ENCODE data around the gene FIGN.

FIGN gene

GRCh38 chr2:163625632-163626031 lies 110.2 kb downstream of the FIGN start:
- Histone ChIP-seq H3K9ac (ENCODE audit: insufficient read length, low read depth) (no peak overlapping the region), H3K9me3 (ENCODE audit: insufficient read depth, low read length) (no peaks in the 10 kb centered on the region), H3K36me3 (ENCODE audit: insufficient read depth, insufficient read length, low read length) (no peaks in the 10 kb centered on the region), H3K4me3 (ENCODE audit: insufficient read length, low read depth) (no peak overlapping the region), H3K4me1 (ENCODE audit: insufficient read depth, insufficient read length) (no peaks in the 10 kb centered on the region), H3K27me3 (ENCODE audit: insufficient read depth, insufficient read length) (no peaks in the 10 kb centered on the region)
- TF ChIP-seq YY1 (IDR thresholded peaks at IDR 0.05; ENCODE audit: insufficient read depth, insufficient read length) (no peak), ZNF274 (IDR thresholded peaks at IDR 0.05; ENCODE audit: low read depth, low read length) (no peak), SUZ12 (IDR thresholded peaks at IDR 0.05; ENCODE audit: extremely low read depth, insufficient read depth, insufficient read length) (no peak)
- no peak for DNase-seq (ENCODE audit: low read depth, low spot score)

DNA sequence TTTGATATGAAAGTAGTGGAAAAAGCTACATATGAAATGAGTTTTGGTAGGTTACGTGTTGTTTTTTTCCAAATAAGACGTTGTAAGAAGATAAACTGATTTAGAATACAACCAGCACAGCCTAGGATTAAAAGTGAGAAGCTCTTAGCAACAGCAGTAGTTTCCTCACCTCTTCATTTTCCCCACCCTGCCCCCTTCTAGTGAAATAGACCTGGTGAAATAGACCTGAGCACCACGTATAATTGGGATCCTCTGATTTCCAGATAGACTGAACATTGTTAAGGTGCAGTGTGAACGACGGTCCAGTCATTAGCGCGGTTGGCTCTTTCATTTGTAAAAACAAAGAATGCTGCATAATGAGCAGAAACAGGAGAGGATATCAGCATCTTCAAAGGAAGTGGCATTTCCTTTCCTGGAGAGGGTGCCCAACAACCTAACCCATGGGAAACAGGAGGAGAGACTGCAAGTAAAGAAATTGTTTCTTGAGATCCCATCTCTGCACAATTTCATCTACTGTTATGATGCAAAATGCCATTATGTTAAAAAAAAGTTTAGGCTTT lies 114.3 kb downstream of the FIGN start:
- Histone ChIP-seq H3K9me3 (ENCODE audit: insufficient read depth, low read length) (no peaks in the 10 kb centered on the region), H3K4me3 (ENCODE audit: insufficient read length, low read depth) (no peak overlapping the region), H3K4me1 (ENCODE audit: insufficient read depth, insufficient read length) (no peaks in the 10 kb centered on the region), H3K27me3 (ENCODE audit: insufficient read depth, insufficient read length) (no peaks in the 10 kb centered on the region), H3K36me3 (ENCODE audit: insufficient read depth, insufficient read length, low read length) (no peaks in the 10 kb centered on the region), H3K9ac (ENCODE audit: insufficient read length, low read depth) (no peak overlapping the region)
- no peak for TF ChIP-seq SUZ12 (IDR thresholded peaks at IDR 0.05; ENCODE audit: extremely low read depth, insufficient read depth, insufficient read length)
- DNase-seq (ENCODE audit: low read depth, low spot score), result peak; percentile 33

DNA sequence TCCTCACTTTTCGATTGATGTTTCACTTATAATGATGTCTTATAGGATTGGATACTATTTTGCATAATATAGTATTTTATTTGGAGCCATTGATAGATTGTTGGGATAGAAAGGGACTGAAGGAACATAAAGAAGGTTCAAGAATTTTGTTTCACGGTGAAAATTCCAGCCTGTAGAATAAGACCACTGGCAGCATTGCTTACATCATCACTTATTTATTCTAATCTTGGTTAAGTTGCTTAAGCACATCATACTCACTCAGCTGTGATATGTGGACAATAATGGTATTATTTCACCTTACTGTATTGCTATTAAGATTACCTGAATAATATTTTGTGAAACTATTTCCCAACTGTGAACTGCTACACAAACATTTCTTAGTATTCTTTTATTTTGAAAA lies 118.3 kb downstream of the FIGN start:
- TF ChIP-seq YY1 (IDR thresholded peaks at IDR 0.05; ENCODE audit: insufficient read depth, insufficient read length), result no peak
- TF ChIP-seq ZNF274 (IDR thresholded peaks at IDR 0.05; ENCODE audit: low read depth, low read length), result no peak
- H3K4me3 ChIP-seq (ENCODE audit: insufficient read length, low read depth), result no peak overlapping the region
- no peaks in the 10 kb centered on the region for H3K27me3 ChIP-seq (ENCODE audit: insufficient read depth, insufficient read length)
- DNase-seq (ENCODE audit: low read depth, low spot score), result no peak
- H3K9ac ChIP-seq (ENCODE audit: insufficient read length, low read depth), result no peak overlapping the region
- no peaks in the 10 kb centered on the region for H3K9me3 ChIP-seq (ENCODE audit: insufficient read depth, low read length)
- H3K36me3 ChIP-seq (ENCODE audit: insufficient read depth, insufficient read length, low read length), result no peaks in the 10 kb centered on the region
- no peaks in the 10 kb centered on the region for H3K4me1 ChIP-seq (ENCODE audit: insufficient read depth, insufficient read length)

DNA sequence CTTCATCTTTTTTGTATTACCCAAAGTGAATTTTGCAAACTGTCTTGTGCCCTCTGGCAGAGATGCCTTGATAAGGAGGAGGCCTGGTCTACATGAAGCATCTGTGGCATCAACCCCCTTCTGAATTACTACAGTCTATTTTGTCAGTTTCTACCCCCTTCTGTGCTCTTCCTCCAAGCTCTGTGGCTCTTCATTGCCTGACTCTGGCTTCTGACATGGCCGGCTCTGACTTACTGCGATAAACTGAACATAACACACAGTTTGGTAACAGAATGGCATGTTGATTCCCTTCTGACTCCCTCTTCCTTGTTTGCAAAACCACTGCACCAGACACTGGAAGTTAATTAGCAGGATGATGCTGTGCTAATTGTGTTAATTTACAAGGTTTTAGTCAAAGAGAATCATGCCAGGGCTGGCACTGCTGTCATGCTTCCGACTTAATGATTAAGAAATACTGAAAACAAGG lies 122.5 kb downstream of the FIGN start:
- Histone ChIP-seq H3K27me3 (ENCODE audit: insufficient read depth, insufficient read length) (no peaks in the 10 kb centered on the region), H3K9me3 (ENCODE audit: insufficient read depth, low read length) (peaks cover 8% of the 10 kb centered on the region; the same call in 1 of the 2 replicates), H3K36me3 (ENCODE audit: insufficient read depth, insufficient read length, low read length) (peaks cover 23% of the 10 kb centered on the region), H3K4me1 (ENCODE audit: insufficient read depth, insufficient read length) (no peaks in the 10 kb centered on the region), H3K4me3 (ENCODE audit: insufficient read length, low read depth) (no peak overlapping the region), H3K9ac (ENCODE audit: insufficient read length, low read depth) (no peak overlapping the region)
- DNase-seq (ENCODE audit: low read depth, low spot score), result no peak
- no peak for TF ChIP-seq YY1 (IDR thresholded peaks at IDR 0.05; ENCODE audit: insufficient read depth, insufficient read length)
- TF ChIP-seq SUZ12 (IDR thresholded peaks at IDR 0.05; ENCODE audit: extremely low read depth, insufficient read depth, insufficient read length), result no peak
- no peak for TF ChIP-seq ZNF274 (IDR thresholded peaks at IDR 0.05; ENCODE audit: low read depth, low read length)

DNA sequence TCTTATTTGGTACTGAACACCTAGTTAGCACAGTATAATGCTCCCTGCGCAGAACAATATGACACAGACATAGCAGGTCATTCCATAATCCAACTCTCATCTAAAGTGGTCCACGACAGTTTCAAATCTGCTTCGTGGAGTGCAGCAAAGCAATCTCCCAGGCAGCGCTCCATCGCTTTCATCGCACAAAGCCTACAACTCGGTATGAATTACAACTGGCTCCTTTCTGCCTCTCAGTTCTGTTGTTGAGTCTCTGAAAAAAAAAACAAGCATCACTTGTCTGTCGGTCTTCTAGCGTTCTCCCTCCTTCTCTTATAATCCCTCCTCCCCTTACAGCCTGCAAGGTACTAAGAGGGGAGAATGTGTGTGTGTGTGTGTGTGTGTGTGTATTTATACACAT lies 123.5 kb downstream of the FIGN start:
- DNase-seq (ENCODE audit: low read depth, low spot score), result no peak
- Histone ChIP-seq H3K27me3 (ENCODE audit: insufficient read depth, insufficient read length) (no peaks in the 10 kb centered on the region), H3K4me3 (ENCODE audit: insufficient read length, low read depth) (no peak overlapping the region), H3K4me1 (ENCODE audit: insufficient read depth, insufficient read length) (no peaks in the 10 kb centered on the region), H3K36me3 (ENCODE audit: insufficient read depth, insufficient read length, low read length) (peaks cover 23% of the 10 kb centered on the region), H3K9ac (ENCODE audit: insufficient read length, low read depth) (no peak overlapping the region), H3K9me3 (ENCODE audit: insufficient read depth, low read length) (peaks cover 8% of the 10 kb centered on the region; the same call in 1 of the 2 replicates)
- TF ChIP-seq ZNF274 (IDR thresholded peaks at IDR 0.05; ENCODE audit: low read depth, low read length), result no peak
- TF ChIP-seq YY1 (IDR thresholded peaks at IDR 0.05; ENCODE audit: insufficient read depth, insufficient read length), result no peak
- TF ChIP-seq SUZ12 (IDR thresholded peaks at IDR 0.05; ENCODE audit: extremely low read depth, insufficient read depth, insufficient read length), result no peak

- Histone ChIP-seq H3K9ac (ENCODE audit: insufficient read length, low read depth) (no peak overlapping the region), H3K36me3 (ENCODE audit: insufficient read depth, insufficient read length, low read length) (peaks cover 23% of the 10 kb centered on the region), H3K4me3 (ENCODE audit: insufficient read length, low read depth) (no peak overlapping the region), H3K4me1 (ENCODE audit: insufficient read depth, insufficient read length) (no peaks in the 10 kb centered on the region), H3K27me3 (ENCODE audit: insufficient read depth, insufficient read length) (no peaks in the 10 kb centered on the region), H3K9me3 (ENCODE audit: insufficient read depth, low read length) (peaks cover 8% of the 10 kb centered on the region; the same call in 1 of the 2 replicates)
- no peak for TF ChIP-seq SUZ12 (IDR thresholded peaks at IDR 0.05; ENCODE audit: extremely low read depth, insufficient read depth, insufficient read length)
- DNase-seq (ENCODE audit: low read depth, low spot score), result no peak
These were observed 124.3 kb downstream of the FIGN start for GRCh38 chr2:163611557-163611906.

DNA sequence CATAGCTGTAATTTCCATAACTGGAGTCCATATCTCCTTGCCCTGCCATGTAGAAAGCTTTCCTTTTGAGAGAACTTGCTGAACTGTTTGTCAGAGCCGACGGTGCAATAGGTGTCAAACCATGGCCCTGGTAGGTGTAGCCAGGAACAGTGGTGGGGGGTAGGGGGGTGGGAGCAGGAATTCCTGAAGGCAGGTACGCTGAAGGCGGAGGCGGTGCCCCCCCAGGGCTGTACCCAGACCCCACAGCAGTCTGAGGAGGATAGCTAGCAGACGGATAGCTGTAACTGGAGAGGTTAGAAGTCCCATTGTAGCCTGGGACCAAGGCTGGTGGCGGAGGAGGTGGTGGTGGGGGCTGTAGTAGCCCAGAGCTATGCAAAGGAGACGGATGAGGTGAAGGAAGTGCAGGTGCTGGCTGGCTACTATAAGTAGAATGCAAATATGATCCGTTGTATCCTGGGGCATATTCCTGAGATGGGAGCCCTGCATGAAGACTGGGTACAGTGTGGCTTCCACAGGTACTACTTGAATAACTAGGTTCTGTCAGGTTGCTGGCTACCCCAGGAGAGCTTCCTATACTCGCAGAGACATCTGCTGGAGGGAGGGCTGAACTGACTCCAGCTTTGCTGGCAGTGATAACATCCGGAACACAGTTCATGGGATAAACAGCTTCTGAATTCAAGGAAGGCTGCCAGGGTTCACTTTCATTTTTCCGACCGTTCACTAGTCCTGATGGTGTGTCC lies 124.8 kb downstream of the FIGN start:
- no peaks in the 10 kb centered on the region for H3K27me3 ChIP-seq (ENCODE audit: insufficient read depth, insufficient read length)
- no peak overlapping the region for H3K9ac ChIP-seq (ENCODE audit: insufficient read length, low read depth)
- H3K4me3 ChIP-seq (ENCODE audit: insufficient read length, low read depth), result no peak overlapping the region
- peaks cover 23% of the 10 kb centered on the region for H3K36me3 ChIP-seq (ENCODE audit: insufficient read depth, insufficient read length, low read length)
- peaks cover 8% of the 10 kb centered on the region; the same call in 1 of the 2 replicates for H3K9me3 ChIP-seq (ENCODE audit: insufficient read depth, low read length)
- TF ChIP-seq SUZ12 (IDR thresholded peaks at IDR 0.05; ENCODE audit: extremely low read depth, insufficient read depth, insufficient read length) (no peak), YY1 (IDR thresholded peaks at IDR 0.05; ENCODE audit: insufficient read depth, insufficient read length) (no peak), ZNF274 (IDR thresholded peaks at IDR 0.05; ENCODE audit: low read depth, low read length) (no peak)
- no peaks in the 10 kb centered on the region for H3K4me1 ChIP-seq (ENCODE audit: insufficient read depth, insufficient read length)
- DNase-seq (ENCODE audit: low read depth, low spot score), result no peak

Measured in NT2/D1 (cell line).